Tibial nerve (tissue), 4 donors: ENCODE measurements around the gene COA6.

Experiments used
- EP300 ChIP-seq, 2 donors: sonication (generic); formaldehyde crosslinking; IDR thresholded peaks; one replicate each; pipeline ENCODE4 v1.6.1; 2017; ENCODE audit warnings: antibody characterized with exemption in 2 of 2, mild to moderate bottlenecking in 1 of 2
- POLR2A ChIP-seq, 2 donors: fragments of 450-650 bp; IDR thresholded peaks; one replicate each; pipeline ENCODE4 v1.6.1; 2017; ENCODE audit warnings: antibody characterized with exemption in 2 of 2, mild to moderate bottlenecking in 2 of 2, moderate library complexity in 2 of 2
- TF ChIP-seq, protein P1 (sequence below), 5 experiments: fragments of 200-600 bp in 3 of 5; fragments of 450-650 bp in 2 of 5; sonication (generic) in 3 of 5; IDR thresholded peaks; one replicate each; pipeline ENCODE4 v1.5.1; 2016 to 2019; ENCODE audit warnings: antibody characterized with exemption in 5 of 5, mild to moderate bottlenecking in 3 of 5, moderate library complexity in 2 of 5

DNA sequence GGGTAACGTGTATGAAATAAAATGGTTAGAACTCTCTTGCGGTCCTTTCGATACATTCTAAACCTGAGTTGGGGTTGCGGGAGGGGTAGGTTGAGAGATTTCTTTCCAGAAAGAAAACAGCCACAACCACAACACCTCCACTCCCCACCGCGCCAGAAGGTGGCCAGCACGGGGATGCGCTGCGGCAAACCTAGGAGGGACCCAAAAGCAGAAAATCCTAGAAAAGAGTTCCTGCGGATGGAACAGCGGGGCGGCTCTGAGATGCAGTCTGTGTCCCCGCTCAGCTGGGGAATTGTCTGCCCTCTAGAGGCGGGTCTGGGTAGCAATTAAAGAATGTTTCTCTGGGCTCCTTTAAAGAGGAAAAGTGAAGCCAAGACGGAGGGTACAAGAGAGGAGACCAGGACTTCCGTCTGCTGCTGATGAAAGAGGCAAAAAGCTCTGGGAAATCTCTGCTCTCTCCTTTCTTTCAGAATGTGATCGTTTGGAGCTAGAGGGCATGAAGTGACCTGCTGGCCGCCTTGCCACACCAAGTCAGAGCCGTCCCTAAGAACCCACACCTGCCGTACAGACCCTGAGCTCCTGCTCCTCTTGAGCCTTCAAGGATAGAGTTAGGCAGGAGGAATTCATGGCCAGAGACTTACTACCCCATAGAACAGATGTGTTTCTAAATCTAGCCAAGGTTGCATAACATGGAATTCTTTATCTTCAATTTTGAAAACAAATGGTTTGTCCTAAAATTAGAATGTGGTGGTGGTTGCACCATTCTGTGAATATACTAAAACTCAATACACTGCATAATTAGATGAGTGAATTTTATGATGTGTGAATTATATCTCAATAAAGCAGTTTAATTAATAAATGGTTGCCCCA lies 46.5 kb upstream of the COA6 start:
- TF ChIP-seq, protein P1, sequence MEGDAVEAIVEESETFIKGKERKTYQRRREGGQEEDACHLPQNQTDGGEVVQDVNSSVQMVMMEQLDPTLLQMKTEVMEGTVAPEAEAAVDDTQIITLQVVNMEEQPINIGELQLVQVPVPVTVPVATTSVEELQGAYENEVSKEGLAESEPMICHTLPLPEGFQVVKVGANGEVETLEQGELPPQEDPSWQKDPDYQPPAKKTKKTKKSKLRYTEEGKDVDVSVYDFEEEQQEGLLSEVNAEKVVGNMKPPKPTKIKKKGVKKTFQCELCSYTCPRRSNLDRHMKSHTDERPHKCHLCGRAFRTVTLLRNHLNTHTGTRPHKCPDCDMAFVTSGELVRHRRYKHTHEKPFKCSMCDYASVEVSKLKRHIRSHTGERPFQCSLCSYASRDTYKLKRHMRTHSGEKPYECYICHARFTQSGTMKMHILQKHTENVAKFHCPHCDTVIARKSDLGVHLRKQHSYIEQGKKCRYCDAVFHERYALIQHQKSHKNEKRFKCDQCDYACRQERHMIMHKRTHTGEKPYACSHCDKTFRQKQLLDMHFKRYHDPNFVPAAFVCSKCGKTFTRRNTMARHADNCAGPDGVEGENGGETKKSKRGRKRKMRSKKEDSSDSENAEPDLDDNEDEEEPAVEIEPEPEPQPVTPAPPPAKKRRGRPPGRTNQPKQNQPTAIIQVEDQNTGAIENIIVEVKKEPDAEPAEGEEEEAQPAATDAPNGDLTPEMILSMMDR (IDR thresholded peaks at IDR 0.05) = peak; percentile 48 to 83 (median 67)
- TF ChIP-seq EP300 (IDR thresholded peaks at IDR 0.05) = no peak
- no peak for TF ChIP-seq POLR2A (IDR thresholded peaks at IDR 0.05)
